ENCODE measurements around the gene TTC14.

Gene TTC14

DNA sequence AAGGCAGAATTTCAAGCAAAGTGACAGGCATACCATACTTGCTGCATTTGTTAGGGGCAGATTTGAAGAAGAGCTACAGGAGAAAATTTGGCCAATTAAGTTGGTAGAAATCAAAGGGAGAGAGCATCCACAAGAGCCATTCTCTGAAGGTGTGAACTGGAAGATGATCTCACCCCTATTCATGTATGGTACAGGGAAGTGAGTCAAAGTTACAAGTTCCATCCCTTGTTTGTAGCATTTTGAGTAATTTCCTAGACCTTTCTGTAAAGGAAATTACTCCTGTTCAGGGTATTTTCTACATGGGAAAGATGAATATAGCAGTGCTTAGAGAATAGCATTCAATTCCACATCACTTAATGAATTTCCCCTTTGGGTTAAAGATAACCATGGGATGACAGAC is 28.4 kb downstream of the TTC14 start:
- no peak for DNase-seq (ENCODE audit: low spot score)

- DNase-seq (ENCODE audit: low spot score): no peak
Observed at GRCh38 chr3:180631317-180631716, 29.4 kb downstream of the TTC14 start.

GRCh38 chr3:180633722-180634121 is 31.8 kb downstream of the TTC14 start:
- DNase-seq (ENCODE audit: low spot score): no peak

DNA sequence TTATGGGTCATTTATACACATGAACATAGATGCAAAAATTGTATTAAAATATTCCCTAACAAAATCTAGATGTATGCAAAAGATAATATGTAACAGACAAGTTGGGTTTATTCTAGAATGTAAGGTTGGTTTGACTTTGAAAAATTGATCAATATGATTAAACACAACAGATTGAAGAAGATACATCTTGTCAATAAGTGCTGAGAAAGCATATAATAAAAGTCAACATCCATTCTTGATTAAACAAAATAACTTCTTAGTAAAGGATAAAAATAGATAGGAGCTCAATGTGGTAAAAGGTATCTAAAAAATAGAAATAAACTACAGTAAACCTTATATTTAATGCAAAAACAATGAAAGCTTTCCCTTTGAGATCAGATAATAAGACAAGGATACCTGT is 39.0 kb downstream of the TTC14 start:
- DNase-seq (ENCODE audit: low spot score): no peak

DNA sequence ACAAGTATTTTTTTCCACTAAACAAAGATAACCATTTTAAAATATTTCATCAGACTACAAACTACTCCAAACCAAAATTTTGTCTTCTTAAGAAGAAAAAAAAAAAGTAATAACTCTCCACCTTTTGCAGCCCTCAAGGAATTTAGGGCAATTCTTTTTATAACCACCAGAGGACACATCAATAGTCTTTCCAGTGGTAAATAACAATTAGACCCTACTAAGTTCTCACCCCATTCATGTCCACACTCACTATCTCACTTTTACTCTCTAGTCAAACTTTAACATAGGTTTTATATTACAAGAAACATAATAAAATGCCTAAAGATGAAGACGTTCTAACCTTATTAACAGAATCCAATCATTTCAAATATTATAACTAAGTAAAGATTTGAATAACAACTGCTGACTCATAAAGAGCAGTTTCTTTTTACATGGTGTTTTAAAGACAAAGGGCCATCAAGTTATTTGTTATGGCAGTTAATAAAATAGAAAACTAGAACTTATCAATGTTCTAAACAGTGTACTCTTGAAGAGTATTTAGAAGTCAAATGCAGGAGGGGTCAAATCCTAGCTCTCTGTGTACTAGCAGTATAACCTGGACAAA is 44.3 kb downstream of the TTC14 start:
- no peak for DNase-seq (ENCODE audit: low spot score)

DNA sequence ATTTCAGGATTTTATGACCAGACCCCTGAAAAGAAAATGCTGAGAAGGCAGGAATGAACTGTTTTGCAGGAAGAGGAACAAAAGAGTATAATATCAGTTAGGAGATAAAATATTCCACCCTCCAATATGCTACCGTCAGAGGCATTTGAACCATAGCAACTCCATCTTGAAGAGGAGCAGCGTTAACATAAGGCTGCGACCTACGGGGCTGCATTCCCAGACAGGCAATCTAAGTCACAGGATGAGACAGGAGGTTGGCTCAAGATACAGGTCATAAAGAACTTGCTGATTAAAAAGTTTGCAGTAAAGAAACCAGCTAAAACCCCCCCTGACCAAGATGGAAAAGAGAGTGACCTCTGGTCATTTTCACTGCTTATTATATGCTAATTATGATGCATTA is 54.4 kb downstream of the TTC14 start:
- DNase-seq (ENCODE audit: low spot score): no peak

DNA sequence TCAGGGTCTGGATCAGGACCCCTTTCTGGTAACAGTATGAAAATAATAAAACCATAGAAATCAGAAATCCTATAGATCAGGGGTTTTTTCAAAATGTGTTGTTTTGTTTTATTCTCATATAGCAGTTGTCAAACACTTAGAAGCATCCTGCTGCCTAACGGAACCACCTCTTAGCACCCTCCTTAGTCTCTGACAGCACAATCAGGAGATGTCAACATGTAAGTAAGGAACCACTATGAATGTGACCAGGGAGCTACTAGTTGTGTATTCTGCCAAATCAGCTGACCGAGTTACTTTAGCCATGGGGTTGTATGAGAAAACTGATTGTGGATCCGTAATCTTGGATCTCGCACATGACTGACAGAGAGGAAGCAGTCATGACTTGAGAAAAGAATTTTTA is 55.1 kb downstream of the TTC14 start:
- DNase-seq (ENCODE audit: low spot score): no peak

Data from HuH-7.5 (cell line).